GM12891 (cell line): Measurements from ENCODE around the gene ZIC5.

ENCODE experiments used
- DNase-seq: peaks from one replicate; pipeline ENCODE4 v3.0.0; 2011; ENCODE audit warnings: low spot score; ENCODE audit not compliant: insufficient read length
- FAIRE-seq: peaks from 2 replicates; lab custom pipeline; 2011; peaks lifted over from hg19 to GRCh38; lab: Jason Lieb, UNC
- PAX5 ChIP-seq: IDR thresholded peaks from 2 replicates; pipeline ENCODE4 v1.6.1; 2011; ENCODE audit warnings: low read length, moderate library complexity, mild to moderate bottlenecking; ENCODE audit not compliant: insufficient read depth, severe bottlenecking
- POLR2A ChIP-seq: IDR thresholded peaks from 2 replicates; pipeline ENCODE4 v1.6.1; 2011; ENCODE audit warnings: low read depth, low read length, control low read depth
- POLR2AphosphoS5 ChIP-seq: IDR thresholded peaks from 2 replicates; pipeline ENCODE4 v1.6.1; 2011; ENCODE audit warnings: low read depth, low read length, control low read depth
- POU2F2 ChIP-seq: IDR thresholded peaks from 2 replicates; pipeline ENCODE4 v1.6.1; 2011; ENCODE audit warnings: low read depth, mild to moderate bottlenecking, control low read depth, low read length, moderate library complexity
- SPI1 ChIP-seq: IDR thresholded peaks from 2 replicates; pipeline ENCODE4 v1.6.1; 2011; ENCODE audit warnings: low read depth, low read length, control low read depth
- TAF1 ChIP-seq: IDR thresholded peaks from 2 replicates; pipeline ENCODE4 v1.6.1; 2011; ENCODE audit warnings: low read depth, low read length, control low read depth

Gene ZIC5

DNA sequence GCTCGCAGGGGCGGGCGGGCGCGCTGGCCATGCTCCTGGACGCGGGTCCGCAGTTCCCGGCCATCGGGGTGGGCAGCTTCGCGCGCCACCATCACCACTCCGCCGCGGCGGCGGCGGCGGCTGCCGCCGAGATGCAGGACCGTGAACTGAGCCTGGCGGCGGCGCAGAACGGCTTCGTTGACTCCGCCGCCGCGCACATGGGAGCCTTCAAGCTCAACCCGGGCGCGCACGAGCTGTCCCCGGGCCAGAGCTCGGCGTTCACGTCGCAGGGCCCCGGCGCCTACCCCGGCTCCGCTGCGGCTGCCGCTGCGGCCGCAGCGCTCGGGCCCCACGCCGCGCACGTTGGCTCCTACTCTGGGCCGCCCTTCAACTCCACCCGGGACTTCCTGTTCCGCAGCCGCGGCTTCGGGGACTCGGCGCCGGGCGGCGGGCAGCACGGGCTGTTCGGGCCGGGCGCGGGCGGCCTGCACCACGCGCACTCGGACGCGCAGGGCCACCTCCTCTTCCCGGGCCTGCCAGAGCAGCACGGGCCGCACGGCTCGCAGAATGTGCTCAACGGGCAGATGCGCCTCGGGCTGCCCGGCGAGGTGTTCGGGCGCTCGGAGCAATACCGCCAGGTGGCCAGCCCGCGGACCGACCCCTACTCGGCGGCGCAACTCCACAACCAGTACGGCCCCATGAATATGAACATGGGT lies 10.6 kb upstream of the ZIC5 start:
- TF ChIP-seq SPI1 = no peak
- no peak for FAIRE-seq
- DNase-seq = no peak

DNA sequence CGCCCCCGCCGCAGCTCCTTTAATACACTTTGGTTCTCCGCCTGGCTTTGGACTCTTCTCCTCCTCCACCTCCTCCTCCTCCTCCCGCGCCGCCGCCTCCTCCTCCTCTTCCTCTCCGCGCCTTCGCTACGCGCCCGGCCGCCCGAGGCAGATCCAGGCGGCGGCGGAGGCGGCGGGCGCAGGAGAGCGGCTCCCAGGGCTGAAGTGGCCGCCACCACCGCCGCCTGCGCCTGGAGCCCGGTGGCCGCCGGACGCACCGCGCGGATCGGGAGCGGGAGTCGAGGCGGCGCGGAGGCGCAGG lies 10.1 kb upstream of the ZIC5 start, which contains the start of gene ZIC2:
TSS of gene ZIC2 (plus strand) at position 50 of the 301 bp plus-strand sequence. CDS start 281 bp downstream, outside the sequence.
- FAIRE-seq (no peak), DNase-seq (no peak)
- TF ChIP-seq SPI1 = no peak
- TF ChIP-seq PAX5 = no peak
- TF ChIP-seq POLR2AphosphoS5 = no peak
- TF ChIP-seq POU2F2 = no peak
- TF ChIP-seq TAF1 = no peak
- no peak for TF ChIP-seq POLR2A

DNA sequence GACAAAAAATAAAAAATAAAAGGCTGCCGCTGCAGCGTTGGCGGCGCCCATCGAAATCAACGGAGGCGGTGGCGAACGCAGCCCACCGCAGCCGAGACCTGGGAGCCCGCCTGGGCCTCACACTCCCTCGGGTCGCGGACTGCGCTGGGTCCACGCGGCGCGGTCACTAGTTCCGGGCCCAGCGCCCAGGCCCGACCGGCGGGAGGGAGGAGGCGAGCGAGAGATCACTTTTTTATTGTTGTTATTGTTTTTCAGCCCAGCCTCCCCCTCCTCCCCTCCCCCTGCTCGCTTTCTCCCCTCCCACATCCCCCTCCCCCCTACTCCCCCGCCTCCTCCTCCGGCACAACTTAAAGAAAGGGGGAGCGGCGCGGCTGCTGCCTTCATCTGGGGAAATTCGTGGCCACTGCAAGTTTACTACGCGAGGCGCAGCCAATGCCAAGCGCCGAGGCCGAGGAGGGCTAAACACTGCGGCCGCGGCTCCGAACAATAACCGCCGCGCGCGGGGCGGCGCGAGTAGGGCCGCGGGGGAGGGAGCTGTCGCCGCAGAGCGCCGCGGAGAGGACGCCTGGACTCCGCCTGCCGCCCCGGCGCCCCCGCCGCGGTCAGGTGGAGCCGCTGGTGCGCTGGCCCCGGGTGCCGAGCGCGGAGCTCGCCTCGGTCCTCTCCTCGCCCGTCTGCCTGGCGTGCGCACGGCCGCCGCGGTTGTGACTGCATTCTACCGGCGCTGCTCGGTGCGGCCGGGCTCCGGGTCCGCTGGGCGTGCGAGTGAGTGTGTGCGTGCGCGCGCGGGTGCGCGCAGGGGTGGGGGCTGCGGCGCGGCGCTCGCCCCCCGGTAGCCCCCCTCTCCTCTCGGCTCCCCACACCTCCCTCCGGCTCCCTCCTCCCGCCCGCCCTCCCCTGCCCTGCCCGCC lies 9.5 kb upstream of the ZIC5 start:
- no peak for DNase-seq
- no peak for FAIRE-seq
- no peak for TF ChIP-seq SPI1
- no peak for TF ChIP-seq TAF1
- TF ChIP-seq PAX5 = no peak
- TF ChIP-seq POLR2AphosphoS5 = no peak
- TF ChIP-seq POLR2A = no peak

DNA sequence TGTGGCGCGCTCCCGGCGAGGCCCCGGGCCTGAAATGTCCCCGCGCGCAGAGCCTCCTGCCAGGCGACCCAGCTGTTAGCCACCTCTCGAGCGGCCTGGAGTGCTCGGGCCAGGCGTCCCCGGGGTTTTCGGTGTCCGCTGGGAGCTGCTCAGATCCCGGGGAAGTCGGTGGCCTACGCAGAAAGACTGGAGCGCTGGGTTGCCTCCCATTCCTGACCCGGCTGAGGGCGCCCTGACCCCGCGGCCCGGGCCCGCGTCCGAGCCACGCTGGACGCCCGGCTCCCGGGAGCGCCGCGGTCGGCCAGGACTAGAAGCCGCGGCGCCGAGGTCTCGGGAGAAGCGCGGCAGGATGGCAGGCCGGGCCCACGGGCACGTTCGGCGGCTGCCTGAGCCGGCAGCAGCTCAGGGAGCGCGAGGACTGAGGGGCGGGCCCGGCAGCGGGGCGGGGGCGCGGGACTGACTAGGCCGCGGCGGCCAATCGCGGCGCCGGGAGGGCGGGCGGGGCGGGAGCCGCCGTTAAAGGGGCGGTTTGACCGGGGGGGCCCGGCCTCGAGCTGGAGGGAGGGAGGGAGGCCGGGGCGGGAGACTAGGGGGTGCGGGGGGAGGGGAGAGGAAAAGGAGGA lies 8.7 kb upstream of the ZIC5 start:
- FAIRE-seq = no peak
- DNase-seq = no peak
- TF ChIP-seq PAX5 = no peak
- TF ChIP-seq SPI1 = no peak
- no peak for TF ChIP-seq POLR2A
- no peak for TF ChIP-seq TAF1
- no peak for TF ChIP-seq POU2F2

DNA sequence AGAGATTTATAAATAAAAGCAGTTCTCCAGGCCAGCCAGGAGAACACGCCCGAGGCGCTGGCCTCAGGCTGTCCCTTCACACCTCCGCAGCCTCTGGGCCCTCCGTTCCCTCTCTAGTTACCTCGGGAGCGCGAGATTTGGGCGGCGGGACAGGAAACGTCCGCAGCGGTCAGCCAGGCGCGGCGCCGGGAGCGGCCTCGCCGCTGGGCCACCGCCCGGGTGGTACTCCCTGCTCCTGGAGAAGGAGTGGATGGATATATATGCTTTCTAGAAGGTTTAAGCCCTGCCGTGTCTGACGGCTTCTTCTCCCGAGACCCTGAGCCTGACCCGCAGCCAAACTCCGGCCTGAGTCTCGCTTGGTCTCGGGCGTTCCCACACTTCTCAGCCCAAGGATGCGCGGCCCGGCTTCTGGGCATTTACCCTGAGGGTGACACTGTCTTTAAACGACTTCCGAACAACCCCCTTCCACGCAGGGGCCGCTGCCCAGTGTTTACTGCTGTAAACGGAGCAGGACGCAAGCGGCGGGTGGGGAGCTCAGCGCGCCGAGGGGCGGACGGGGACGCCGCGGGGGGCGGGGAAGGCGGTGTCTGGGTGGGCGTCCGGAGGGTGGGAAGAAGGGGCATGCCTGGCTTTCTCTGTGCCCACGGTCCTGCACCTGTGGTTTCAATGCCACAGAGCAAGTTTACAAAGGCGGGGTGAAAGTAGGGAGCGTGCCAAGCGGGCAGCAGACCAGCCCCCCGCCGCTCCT lies 8.1 kb upstream of the ZIC5 start:
- FAIRE-seq (no peak), DNase-seq (no peak)
- TF ChIP-seq PAX5 = no peak
- no peak for TF ChIP-seq POLR2AphosphoS5
- TF ChIP-seq POLR2A = no peak
- TF ChIP-seq POU2F2 = no peak
- no peak for TF ChIP-seq TAF1
- TF ChIP-seq SPI1 = no peak

DNA sequence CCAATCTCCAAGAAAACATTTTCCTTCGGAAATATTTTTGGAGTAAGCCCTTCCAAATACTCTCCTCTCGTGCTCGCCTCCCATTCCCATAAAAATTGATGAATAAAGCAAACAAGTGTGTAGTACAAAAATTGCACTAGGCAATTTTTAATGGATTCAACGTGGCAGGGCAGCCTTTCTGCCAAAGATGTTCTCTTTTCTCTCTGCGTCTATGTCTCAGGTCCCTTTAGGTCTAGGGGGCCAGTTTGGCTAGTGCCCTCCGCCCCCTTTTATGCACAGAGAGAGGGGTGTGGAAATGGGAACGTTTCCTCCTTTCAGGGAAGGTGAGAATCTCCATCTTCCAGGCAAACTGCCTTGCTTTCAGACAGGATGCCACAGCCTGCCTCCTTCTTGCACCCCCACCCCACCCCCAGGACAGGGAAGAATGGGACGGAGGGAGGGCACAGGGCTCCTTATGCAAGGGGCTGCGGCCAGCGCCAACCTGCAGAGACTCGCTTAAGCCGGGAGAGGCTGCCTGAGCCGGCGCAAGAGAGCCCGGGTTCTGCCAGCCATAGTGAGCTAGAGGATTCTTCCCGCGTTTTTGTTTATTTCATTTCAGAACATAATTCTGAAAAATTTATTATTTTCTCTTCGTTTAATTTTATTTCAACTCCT lies 7.4 kb upstream of the ZIC5 start:
- TF ChIP-seq PAX5 (no peak), POLR2AphosphoS5 (no peak), TAF1 (no peak), POU2F2 (no peak), POLR2A (no peak), SPI1 (no peak)
- no peak for FAIRE-seq
- no peak for DNase-seq

DNA sequence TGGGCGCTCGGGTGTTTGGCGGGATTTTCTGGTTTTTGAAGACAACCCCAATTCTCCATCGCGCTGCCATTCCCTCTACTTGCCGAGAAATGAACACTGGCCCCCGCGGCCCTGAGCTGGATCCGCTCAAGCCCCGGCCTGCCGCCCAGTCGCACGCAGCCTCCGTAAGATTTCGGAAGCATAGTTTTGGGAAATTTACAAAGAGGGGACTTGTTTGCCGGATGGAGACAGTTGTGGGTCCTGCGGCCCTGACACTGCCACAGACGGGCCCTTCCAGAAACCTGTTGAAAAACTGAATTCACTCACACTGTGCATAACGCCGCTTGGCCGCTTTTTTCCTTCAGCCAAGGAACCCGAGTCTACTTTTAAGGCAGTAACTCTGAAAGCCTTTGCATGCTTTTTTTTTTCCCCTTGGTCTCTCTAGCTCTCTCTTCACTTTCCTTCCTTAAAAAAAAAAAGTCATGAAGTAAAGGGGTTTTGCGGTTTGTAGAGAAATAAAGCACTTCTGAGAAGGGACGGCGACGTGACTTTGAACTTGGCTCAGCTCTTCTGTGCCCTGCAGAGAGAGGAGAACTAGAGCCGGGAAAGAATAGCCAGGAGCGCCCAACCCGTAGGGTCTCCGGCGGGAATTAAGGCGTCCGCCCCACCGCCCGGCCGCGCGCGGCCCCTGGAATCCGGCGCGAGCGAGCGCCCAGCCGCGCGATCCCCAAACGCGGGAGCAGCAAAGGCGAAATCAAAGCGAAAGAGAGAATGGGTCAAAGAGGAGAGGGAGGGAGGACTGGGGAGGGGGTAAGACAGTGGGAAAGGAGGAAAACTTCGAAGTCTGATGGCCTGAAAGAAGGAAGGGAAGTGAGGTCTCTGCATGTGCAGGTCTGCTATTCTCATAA lies 6.6 kb upstream of the ZIC5 start:
- FAIRE-seq = no peak

DNA sequence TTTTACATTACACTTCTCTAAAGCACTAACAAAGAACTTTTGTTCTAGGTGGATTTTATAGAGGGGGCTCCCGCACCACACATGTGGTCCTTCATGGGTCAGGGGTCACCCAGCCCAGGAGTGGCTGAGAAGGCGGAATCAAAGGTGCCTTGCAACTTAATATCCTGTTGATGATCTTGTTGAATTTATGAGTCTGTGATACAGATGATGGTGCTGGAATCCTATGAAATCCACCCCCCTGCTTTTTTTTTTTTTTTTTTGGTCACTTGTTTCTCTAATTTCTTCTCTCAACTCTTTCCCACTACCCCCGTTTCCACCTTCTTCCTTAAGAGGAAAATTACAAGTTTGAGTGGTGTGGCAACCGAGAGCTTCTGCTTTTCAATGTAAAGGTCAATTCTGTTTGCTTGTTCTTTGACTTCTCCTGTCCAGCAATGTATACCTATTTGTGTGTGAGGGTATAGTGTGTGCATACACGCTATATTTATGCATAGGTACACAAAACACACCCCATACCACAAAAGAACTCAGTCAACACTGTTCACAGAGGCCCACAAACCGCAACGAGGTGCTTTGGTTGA lies 5.9 kb upstream of the ZIC5 start:
- no peak for TF ChIP-seq POU2F2
- no peak for TF ChIP-seq SPI1
- TF ChIP-seq TAF1 = no peak
- no peak for TF ChIP-seq POLR2AphosphoS5
- TF ChIP-seq PAX5 = no peak
- TF ChIP-seq POLR2A = no peak
- DNase-seq = no peak
- FAIRE-seq = no peak

More for the DNA sequence above, 6.6 kb upstream of the ZIC5 start:
- no peak for TF ChIP-seq POLR2A
- TF ChIP-seq POU2F2 = no peak
- TF ChIP-seq POLR2AphosphoS5 = no peak
- no peak for TF ChIP-seq TAF1
- no peak for TF ChIP-seq SPI1
- TF ChIP-seq PAX5 = no peak
- DNase-seq = no peak
